PC-3 (cell line): ENCODE data around the gene FGGY. TPM values are rescaled to one million over a fixed set of nuclear protein-coding genes. Genes with fewer than 3 reads are reported as not detected.

Experiments
- ATAC-seq: fragments of 200-7000 bp; cut with Tn5 transposase; 2 replicates; pipeline ENCODE4 v1.9.1; 2020; ENCODE audit warnings: mild to moderate bottlenecking, moderate library complexity
- BruUV-seq: library from RNA; stranded (reverse); fragments of 400-500 nt; replicated peaks from 2 replicates; lab custom pipeline; 2021; lab: Mats Ljungman, UMichigan
- CTCF ChIA-PET: fragments of 300-600 bp; sonication (Branson Sonifier 250); formaldehyde crosslinking; loops from one replicate; lab custom pipeline; 2022; ENCODE audit warnings: antibody characterized with exemption; lab: Charles Lee
- POLR2A ChIA-PET: fragments of 300-600 bp; sonication (Branson Sonifier 250); formaldehyde crosslinking; loops from one replicate; lab custom pipeline; 2022; ENCODE audit warnings: antibody characterized with exemption; ENCODE audit not compliant: unreplicated experiment; lab: Charles Lee
- DNase-seq: peaks from one replicate; pipeline ENCODE4 v3.0.0-alpha.2; 2015
- H2AFZ ChIP-seq: fragments of 300-600 bp; sonication (generic); 2 replicates; pipeline ENCODE4 v1.6.0; 2016; ENCODE audit warnings: antibody characterized with exemption, low read length
- H3F3A ChIP-seq: fragments of 300-600 bp; sonication (generic); one replicate; pipeline ENCODE4 v1.6.0; 2017; ENCODE audit warnings: antibody characterized with exemption, low read length, control low read depth, mild to moderate bottlenecking; ENCODE audit not compliant: unreplicated experiment
- H3K27ac ChIP-seq: fragments of 300-600 bp; sonication (generic); 2 replicates; pipeline ENCODE4 v1.5.1; 2016; ENCODE audit warnings: mild to moderate bottlenecking, low read length
- H3K27me3 ChIP-seq: fragments of 300-600 bp; sonication (generic); 2 replicates; pipeline ENCODE4 v1.6.1; 2016; ENCODE audit warnings: low read length, mixed read lengths
- H3K36me3 ChIP-seq: fragments of 300-600 bp; sonication (generic); 2 replicates; pipeline ENCODE4 v1.6.1; 2016; ENCODE audit warnings: low read depth, mixed run types, low read length, mixed read lengths
- H3K4me1 ChIP-seq: fragments of 300-600 bp; sonication (generic); 2 replicates; pipeline ENCODE4 v1.5.1; 2016; ENCODE audit warnings: low read length; ENCODE audit not compliant: insufficient read depth
- H3K4me2 ChIP-seq: fragments of 300-600 bp; sonication (generic); 2 replicates; pipeline ENCODE4 v1.6.0; 2016; ENCODE audit warnings: low read length
- H3K4me3 ChIP-seq: fragments of 300-600 bp; sonication (generic); 2 replicates; pipeline ENCODE4 v1.5.1; 2016; ENCODE audit warnings: mild to moderate bottlenecking, low read length, mixed read lengths
- H3K79me2 ChIP-seq: fragments of 300-600 bp; sonication (generic); 2 replicates; pipeline ENCODE4 v1.6.1; 2017; ENCODE audit warnings: low read length, mixed read lengths
- H3K9ac ChIP-seq: fragments of 300-600 bp; sonication (generic); 2 replicates; pipeline ENCODE4 v1.6.0; 2016; ENCODE audit warnings: mild to moderate bottlenecking, low read length
- H3K9me2 ChIP-seq: fragments of 300-600 bp; sonication (generic); replicated peaks from 2 replicates; pipeline ENCODE4 v1.6.1; 2016; ENCODE audit warnings: mixed run types, low read length, mixed read lengths
- H3K9me3 ChIP-seq: fragments of 300-600 bp; sonication (generic); 2 replicates; pipeline ENCODE4 v1.6.1; 2016; ENCODE audit warnings: low read length, mixed read lengths
- H4K20me1 ChIP-seq: fragments of 300-600 bp; sonication (generic); 2 replicates; pipeline ENCODE4 v1.6.1; 2016; ENCODE audit warnings: low read length, mixed read lengths
- CTCF ChIP-seq: fragments of 300-600 bp; sonication (generic); conservative IDR thresholded peaks from 2 replicates; pipeline ENCODE4 v1.5.1; 2017; ENCODE audit warnings: antibody characterized with exemption, low read depth, mild to moderate bottlenecking, low read length
- EZH2 ChIP-seq: fragments of 300-600 bp; sonication (generic); IDR thresholded peaks from one replicate; pipeline ENCODE4 v1.6.1; 2017; ENCODE audit warnings: antibody characterized with exemption, mild to moderate bottlenecking, low read length; ENCODE audit not compliant: unreplicated experiment
- EZH2phosphoT487 ChIP-seq: fragments of 300-600 bp; sonication (generic); IDR thresholded peaks from 2 replicates; pipeline ENCODE4 v1.6.1; 2018; ENCODE audit warnings: mild to moderate bottlenecking, antibody characterized with exemption, low read length, borderline replicate concordance
- intact Hi-C: fragments of 100-400 bp; cut with micrococcal nuclease; formaldehyde crosslinking; loops from 2 replicates; pipeline ENCODE4 v1.9.0; 2023
- total RNA-seq: library from RNA; depleted of rRNA; stranded (reverse); fragments of >200 nt; gene quantifications from 2 replicates; pipeline ENCODE4 v1.2.3, GENCODE V29; 2014

FGGY gene
- total RNA-seq, 1 experiment from 2014 or later, result 7.4 TPM

- Histone ChIP-seq H2AFZ (no peak overlapping the region), H3K27me3 (no peaks in the 10 kb centered on the region), H4K20me1 (no peaks in the 10 kb centered on the region), H3K9me2 (no peaks in the 10 kb centered on the region), H3K9me3 (no peaks in the 10 kb centered on the region), H3K4me2 (no peak overlapping the region), H3K9ac (no peak overlapping the region), H3F3A (no peaks in the 10 kb centered on the region), H3K27ac (no peak overlapping the region), H3K79me2 (no peaks in the 10 kb centered on the region), H3K36me3 (no peaks in the 10 kb centered on the region), H3K4me1 (no peaks in the 10 kb centered on the region), H3K4me3 (no peak overlapping the region)
- ATAC-seq (no peak), DNase-seq (no peak)
- POLR2A ChIA-PET, result no interaction called here
- CTCF ChIA-PET, result no interaction called here
- no TSS peak for BruUV-seq
- intact Hi-C loops, result no loop called here
- no peak for TF ChIP-seq EZH2
- TF ChIP-seq EZH2phosphoT487, result no peak
- TF ChIP-seq CTCF, result no peak
These were observed 472.2 kb downstream of the FGGY start for GRCh38 chr1:59768792-59769735.

GRCh38 chr1:59769736-59770095, 472.8 kb downstream of the FGGY start:
- Histone ChIP-seq H3K36me3 (no peaks in the 10 kb centered on the region), H3K9me2 (no peaks in the 10 kb centered on the region), H3F3A (no peaks in the 10 kb centered on the region), H3K27ac (no peak overlapping the region), H4K20me1 (no peaks in the 10 kb centered on the region), H3K9me3 (no peaks in the 10 kb centered on the region), H3K4me3 (no peak overlapping the region), H3K9ac (no peak overlapping the region), H3K79me2 (no peaks in the 10 kb centered on the region), H3K4me1 (no peaks in the 10 kb centered on the region), H3K27me3 (no peaks in the 10 kb centered on the region), H2AFZ (no peak overlapping the region), H3K4me2 (no peak overlapping the region)
- ChIA-PET CTCF (no interaction called here), POLR2A (no interaction called here)
- DNase-seq, result no peak
- BruUV-seq, result no TSS peak
- intact Hi-C loops, result loop anchor here (10.0 kb wide), 1 partner anchor 175 kb away; no protein-coding TSS in a partner anchor
- no peak for ATAC-seq
- TF ChIP-seq CTCF (no peak), EZH2 (no peak), EZH2phosphoT487 (no peak)

DNA sequence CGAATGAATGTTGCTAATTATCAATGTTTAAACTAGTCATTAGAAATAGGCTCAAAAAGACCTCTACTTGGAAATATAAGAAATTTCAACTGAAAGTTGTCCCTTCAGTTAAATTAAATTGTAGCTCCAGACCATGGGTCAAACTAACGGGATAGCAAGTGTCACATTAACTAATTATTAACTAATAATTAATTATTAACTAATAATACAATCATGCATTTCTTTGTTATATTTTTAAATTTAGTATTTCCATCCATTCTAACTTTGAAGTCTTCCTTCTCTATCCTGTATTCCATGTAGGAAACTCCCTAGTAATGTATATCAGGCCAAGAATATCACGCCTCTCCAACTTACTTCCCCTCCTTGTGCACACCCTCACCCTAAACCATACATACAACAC, 474.5 kb downstream of the FGGY start:
- Histone ChIP-seq H3K4me2 (no peak overlapping the region), H3K27me3 (no peaks in the 10 kb centered on the region), H4K20me1 (no peaks in the 10 kb centered on the region), H3K9me3 (no peaks in the 10 kb centered on the region), H3F3A (no peaks in the 10 kb centered on the region), H2AFZ (no peak overlapping the region), H3K79me2 (no peaks in the 10 kb centered on the region), H3K27ac (no peak overlapping the region), H3K36me3 (no peaks in the 10 kb centered on the region), H3K9ac (no peak overlapping the region), H3K4me1 (no peaks in the 10 kb centered on the region), H3K4me3 (no peak overlapping the region), H3K9me2 (no peaks in the 10 kb centered on the region)
- ATAC-seq (no peak), DNase-seq (no peak)
- CTCF ChIA-PET, result no interaction called here
- no TSS peak for BruUV-seq
- intact Hi-C loops, result loop anchor here (10.0 kb wide), 1 partner anchor 173 kb away; no protein-coding TSS in a partner anchor
- POLR2A ChIA-PET, result interaction anchor here (0.7 kb wide), 1 partner anchor 64 kb away, joined by 4 read pairs; no protein-coding TSS in a partner anchor
- TF ChIP-seq EZH2 (no peak), EZH2phosphoT487 (no peak), CTCF (no peak)
